NCI-H748 (cell line): Measurements from ENCODE around the gene LCA5.

Experiments used
- DNase-seq: peaks from one replicate; lab custom pipeline; 2025; ENCODE audit not compliant: unreplicated experiment; lab: John Stamatoyannopoulos, UW

LCA5 gene

GRCh38 chr6:79536954-79537747 is at the start of gene LCA5:
Gene LCA5 (minus strand): TSS chr6:79537430. CDS start chr6:79518894, 18,536 bp downstream.
- DNase-seq = peak; percentile 99

- peak; percentile 30 for DNase-seq
These were observed 49.3 kb upstream of the LCA5 start for GRCh38 chr6:79586548-79586947.

- no peak for DNase-seq
These were observed 47.1 kb upstream of the LCA5 start for GRCh38 chr6:79584332-79584731.

GRCh38 chr6:79577926-79578325 is 40.7 kb upstream of the LCA5 start:
- peak; percentile 52 for DNase-seq

- no peak for DNase-seq
These were observed 37.5 kb upstream of the LCA5 start for GRCh38 chr6:79574630-79575225.

GRCh38 chr6:79574174-79574573 is 36.9 kb upstream of the LCA5 start:
- DNase-seq = no peak

GRCh38 chr6:79571030-79571367 is 33.8 kb upstream of the LCA5 start:
- DNase-seq = no peak

- peak; percentile 62 for DNase-seq
These were observed 33.1 kb upstream of the LCA5 start for GRCh38 chr6:79570129-79571029.

- no peak for DNase-seq
These were observed 31.8 kb upstream of the LCA5 start for GRCh38 chr6:79568996-79569395.

GRCh38 chr6:79564636-79565035 is 27.4 kb upstream of the LCA5 start:
- no peak for DNase-seq

- DNase-seq = no peak
These were observed 22.5 kb upstream of the LCA5 start for GRCh38 chr6:79559706-79560105.

GRCh38 chr6:79557673-79558467 is 20.6 kb upstream of the LCA5 start:
- no peak for DNase-seq

GRCh38 chr6:79554305-79554704 is 17.1 kb upstream of the LCA5 start:
- DNase-seq = no peak

GRCh38 chr6:79551401-79551800 is 14.2 kb upstream of the LCA5 start:
- DNase-seq = no peak

- no peak for DNase-seq
These were observed 11.1 kb upstream of the LCA5 start for GRCh38 chr6:79548304-79548703.

- DNase-seq = no peak
These were observed 9.0 kb upstream of the LCA5 start for GRCh38 chr6:79546186-79546585.

- DNase-seq = peak; percentile 97
These were observed 7.8 kb upstream of the LCA5 start for GRCh38 chr6:79544939-79545450.

- DNase-seq = peak; percentile 35
These were observed 7.2 kb upstream of the LCA5 start for GRCh38 chr6:79544299-79544927.

GRCh38 chr6:79543886-79544285 is 6.7 kb upstream of the LCA5 start:
- no peak for DNase-seq

GRCh38 chr6:79543411-79543810 is 6.2 kb upstream of the LCA5 start:
- DNase-seq = peak; percentile 17
